ENCODE data around the gene TTLL1.
A peak's percentile ranks its signal among the peaks of the same experiment; 100 is the strongest.

Gene TTLL1

DNA sequence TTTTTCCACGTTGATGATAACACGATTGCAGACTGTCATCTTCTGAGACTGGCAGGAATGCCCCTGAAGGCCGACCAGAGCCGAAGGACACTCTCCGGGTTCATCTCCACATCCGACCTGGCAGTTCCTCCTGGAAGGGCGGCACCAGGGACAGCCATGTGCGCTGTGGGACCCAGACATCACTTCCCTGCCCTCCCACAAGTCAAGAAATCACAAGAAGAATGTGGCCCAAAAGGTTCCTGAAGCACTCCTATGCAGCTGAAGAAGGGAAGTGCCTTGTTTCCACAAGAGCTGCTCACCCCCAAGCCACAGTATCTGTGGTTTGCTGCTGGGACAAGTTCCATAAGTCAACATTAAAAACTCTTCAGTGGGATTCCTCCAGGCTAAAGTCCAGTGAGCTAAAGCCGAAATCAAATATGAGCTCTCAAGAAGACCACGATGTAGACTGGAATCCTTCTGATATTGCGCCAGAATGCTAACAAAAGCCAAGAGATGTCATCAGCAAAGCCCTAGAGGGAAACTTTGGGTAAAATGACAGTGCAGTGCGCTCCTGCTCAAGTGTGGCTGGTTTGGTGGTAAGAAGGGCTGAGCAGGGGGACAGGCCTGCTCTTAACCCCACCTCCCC, 95.4 kb downstream of the TTLL1 start:
- peak in 1 of 2 experiments; percentile 57 for DNase-seq (ENCODE audit: low read depth in 2 of 2)

DNA sequence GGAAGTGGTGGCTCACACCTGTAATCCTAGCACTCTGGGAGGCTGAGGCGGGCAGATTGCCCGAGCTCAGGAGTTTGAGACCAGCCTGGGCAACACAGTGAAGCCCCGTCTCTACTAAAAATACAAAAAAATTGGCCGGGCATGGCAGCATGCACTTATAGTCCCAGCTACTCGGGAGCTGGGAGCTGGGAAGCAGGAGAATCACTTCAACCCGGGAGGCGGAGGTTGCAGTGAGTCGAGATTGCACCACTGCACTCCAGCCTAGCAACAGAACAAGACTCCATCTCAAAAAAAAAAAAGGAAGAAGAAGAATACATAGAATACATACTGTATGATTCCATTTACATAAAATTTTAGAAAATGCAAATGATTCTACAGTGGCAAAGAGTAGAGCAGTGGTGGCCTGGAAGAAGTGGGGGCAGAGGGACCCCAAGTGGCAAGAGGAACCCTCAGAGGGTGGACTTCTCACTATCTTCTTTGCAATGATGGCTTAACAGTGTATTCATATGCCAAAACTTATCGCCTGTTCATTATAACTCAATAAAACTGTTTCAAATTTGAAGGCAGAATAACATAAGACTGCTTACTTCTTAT, 96.2 kb downstream of the TTLL1 start:
- DNase-seq (ENCODE audit: low read depth in 2 of 2): no peak

- DNase-seq (ENCODE audit: low read depth in 2 of 2): no peak
Measured at GRCh38 chr22:42992092-42992491, 97.1 kb downstream of the TTLL1 start.

DNA sequence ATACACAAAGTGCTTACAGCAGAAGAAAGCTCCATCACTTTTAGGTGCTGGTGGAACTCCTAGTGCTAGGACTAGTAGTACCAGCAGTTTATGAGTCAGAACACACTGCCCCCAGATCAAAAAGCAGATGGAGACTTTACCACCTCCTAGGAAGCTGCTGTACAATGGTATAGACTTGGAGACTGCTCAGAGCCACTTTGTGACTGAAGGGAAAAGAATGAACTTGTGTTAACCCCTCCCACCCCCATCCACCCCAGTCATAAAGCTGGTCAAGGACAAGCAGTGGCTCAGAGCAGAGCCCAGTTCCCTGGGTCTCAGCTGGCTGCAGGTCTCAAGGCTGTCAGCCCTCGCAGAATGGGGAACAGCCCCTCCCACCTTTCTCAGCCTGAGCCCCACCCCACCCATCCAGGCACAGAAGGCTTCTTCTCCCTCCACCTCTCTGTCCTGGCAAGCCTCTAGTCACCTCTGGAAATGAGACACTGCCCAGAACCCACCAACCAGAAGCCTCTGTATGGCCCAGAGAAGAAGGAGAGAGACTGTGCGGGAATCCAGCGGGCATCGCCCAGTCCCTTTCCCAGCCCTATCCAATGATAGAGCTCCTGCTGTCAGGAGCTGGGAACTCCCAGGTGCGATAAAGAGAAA, 98.1 kb downstream of the TTLL1 start:
- DNase-seq (ENCODE audit: low read depth in 2 of 2): no peak

GRCh38 chr22:42990131-42990838, 98.9 kb downstream of the TTLL1 start:
- DNase-seq (ENCODE audit: low read depth in 2 of 2): peak; percentile 41 to 45
